ENCODE data around the gene CREB3L1.

The CREB3L1 gene

GRCh38 chr11:46363031-46363407, 85.6 kb downstream of the CREB3L1 start:
- DNase-seq (ENCODE audit: low read depth in 3 of 3, low spot score in 1 of 3): no peak

- DNase-seq (ENCODE audit: low read depth in 3 of 3, low spot score in 1 of 3): no peak
These were observed 86.1 kb downstream of the CREB3L1 start for GRCh38 chr11:46363455-46364005.

- DNase-seq (ENCODE audit: low read depth in 3 of 3, low spot score in 1 of 3): no peak
These were observed 86.6 kb downstream of the CREB3L1 start for GRCh38 chr11:46364056-46364455.

- no peak for DNase-seq (ENCODE audit: low read depth in 3 of 3, low spot score in 1 of 3)
These were observed 87.3 kb downstream of the CREB3L1 start for GRCh38 chr11:46364791-46365190.

- no peak for DNase-seq (ENCODE audit: low read depth in 3 of 3, low spot score in 1 of 3)
These were observed 88.8 kb downstream of the CREB3L1 start for GRCh38 chr11:46366260-46366659.

GRCh38 chr11:46366661-46367161, 89.2 kb downstream of the CREB3L1 start:
- DNase-seq (ENCODE audit: low read depth in 3 of 3, low spot score in 1 of 3): no peak

GRCh38 chr11:46367244-46367915, 89.9 kb downstream of the CREB3L1 start:
- DNase-seq (ENCODE audit: low read depth in 3 of 3, low spot score in 1 of 3): peak; percentile 35 to 69 (median 59)

- no peak for DNase-seq (ENCODE audit: low read depth in 3 of 3, low spot score in 1 of 3)
These were observed 90.4 kb downstream of the CREB3L1 start for GRCh38 chr11:46367916-46368267.

GRCh38 chr11:46369458-46370152, 92.1 kb downstream of the CREB3L1 start:
- DNase-seq (ENCODE audit: low read depth in 3 of 3, low spot score in 1 of 3): peak in 1 of 3 donors; percentile 41

- DNase-seq (ENCODE audit: low read depth in 3 of 3, low spot score in 1 of 3): no peak
These were observed 92.8 kb downstream of the CREB3L1 start for GRCh38 chr11:46370253-46370652.

Data from stimulated activated CD4-positive, alpha-beta T cell treated with anti-CD3 and anti-CD28 coated beads, TNF-alpha, amount 100 ng/mL, for 1 hour (primary cell).